A172 (cell line): ENCODE results near the gene RAD51B. TPM values are rescaled to one million over a fixed set of nuclear protein-coding genes. Genes with fewer than 3 reads are reported as not detected.
A peak's percentile ranks its signal among the peaks of the same experiment; 100 is the strongest.

Experiments used
- DNase-seq: peaks from one replicate; pipeline ENCODE4 v3.0.0-alpha.2; 2015; ENCODE audit warnings: low spot score
- total RNA-seq: library from RNA; depleted of rRNA; stranded (reverse); fragments of >200 nt; shearing (Covaris generic); gene quantifications from 2 replicates; pipeline ENCODE4 v1.2.3, GENCODE V29; 2014

The RAD51B gene
- total RNA-seq, 1 experiment from 2014 or later, result 17.6 TPM

- DNase-seq, result no peak
These were observed 704.6 kb downstream of the RAD51B start for GRCh38 chr14:68523989-68524725.

GRCh38 chr14:68525516-68525915 lies 705.9 kb downstream of the RAD51B start:
- no peak for DNase-seq

- peak; percentile 28 for DNase-seq
These were observed 707.0 kb downstream of the RAD51B start for GRCh38 chr14:68526512-68527091.

- no peak for DNase-seq
These were observed 707.8 kb downstream of the RAD51B start for GRCh38 chr14:68527329-68527851.

- no peak for DNase-seq
These were observed 708.6 kb downstream of the RAD51B start for GRCh38 chr14:68528040-68528687.

GRCh38 chr14:68530443-68530842 lies 710.9 kb downstream of the RAD51B start:
- no peak for DNase-seq

- DNase-seq, result no peak
These were observed 712.9 kb downstream of the RAD51B start for GRCh38 chr14:68532496-68532895.

GRCh38 chr14:68534276-68534675 lies 714.7 kb downstream of the RAD51B start:
- DNase-seq, result no peak

GRCh38 chr14:68535404-68536017 lies 715.9 kb downstream of the RAD51B start:
- DNase-seq, result peak; percentile 80

GRCh38 chr14:68536018-68536410 lies 716.4 kb downstream of the RAD51B start:
- DNase-seq, result no peak

- DNase-seq, result no peak
These were observed 719.1 kb downstream of the RAD51B start for GRCh38 chr14:68538639-68539038.

- no peak for DNase-seq
These were observed 719.7 kb downstream of the RAD51B start for GRCh38 chr14:68539241-68539737.

GRCh38 chr14:68539789-68540188 lies 720.2 kb downstream of the RAD51B start:
- no peak for DNase-seq

- DNase-seq, result no peak
These were observed 721.8 kb downstream of the RAD51B start for GRCh38 chr14:68541178-68541896.

- no peak for DNase-seq
These were observed 722.8 kb downstream of the RAD51B start for GRCh38 chr14:68542346-68542745.

- no peak for DNase-seq
These were observed 723.9 kb downstream of the RAD51B start for GRCh38 chr14:68543516-68543915.

- DNase-seq, result peak; percentile 62
These were observed 724.7 kb downstream of the RAD51B start for GRCh38 chr14:68544081-68544892.

- peak; percentile 46 for DNase-seq
These were observed 727.3 kb downstream of the RAD51B start for GRCh38 chr14:68546839-68547238.

- peak; percentile 88 for DNase-seq
These were observed 728.0 kb downstream of the RAD51B start for GRCh38 chr14:68547305-68548193.
